ENCODE data around the gene CFAP97D1. TPM values are rescaled to one million over a fixed set of nuclear protein-coding genes. Genes with fewer than 3 reads are reported as not detected.

Gene CFAP97D1
- total RNA-seq, 1 experiment from 2014 or later: 0.13 TPM

- TF ChIP-seq E2F4 (CRISPR knock-in tag; IDR thresholded peaks at IDR 0.05; ENCODE audit: borderline replicate concordance, low read depth): peak; percentile 42; the same call in 1 of the 2 replicates
- no peak for TF ChIP-seq USF2 (CRISPR knock-in tag; IDR thresholded peaks at IDR 0.05)
- TF ChIP-seq E2F1 (CRISPR knock-in tag; IDR thresholded peaks at IDR 0.05): no peak
- no peak for TF ChIP-seq GTF2I (CRISPR knock-in tag; conservative IDR thresholded peaks at IDR 0.05)
- TF ChIP-seq ERG (CRISPR knock-in tag; IDR thresholded peaks at IDR 0.05): no peak
- no peak for TF ChIP-seq ELF4 (CRISPR knock-in tag; IDR thresholded peaks at IDR 0.05; ENCODE audit: low read depth)
- no peak for TF ChIP-seq ZNF121 (CRISPR knock-in tag; IDR thresholded peaks at IDR 0.05)
- TF ChIP-seq NR2C2 (CRISPR knock-in tag; IDR thresholded peaks at IDR 0.05): no peak
- TF ChIP-seq ZNF281 (CRISPR knock-in tag; IDR thresholded peaks at IDR 0.05): no peak
- no peak for TF ChIP-seq NFYB (CRISPR knock-in tag; conservative IDR thresholded peaks at IDR 0.05; ENCODE audit: low read depth)
- no peak for TF ChIP-seq SMAD4 (CRISPR knock-in tag; IDR thresholded peaks at IDR 0.05)
- no peak for TF ChIP-seq MLX (CRISPR knock-in tag; IDR thresholded peaks at IDR 0.05)
- TF ChIP-seq FOXP1 (CRISPR knock-in tag; IDR thresholded peaks at IDR 0.05; ENCODE audit: borderline replicate concordance): no peak; the same call in 1 of the 2 replicates
- peak; percentile 42; the same call in 1 of the 2 replicates for TF ChIP-seq ZNF232 (CRISPR knock-in tag; IDR thresholded peaks at IDR 0.05)
- TF ChIP-seq ZNF219 (CRISPR knock-in tag; IDR thresholded peaks at IDR 0.05; ENCODE audit: borderline replicate concordance): no peak
- TF ChIP-seq JUN (CRISPR knock-in tag; IDR thresholded peaks at IDR 0.05): no peak
- peak; percentile 61; the same call in 1 of the 2 replicates for TF ChIP-seq E2F5 (CRISPR knock-in tag; IDR thresholded peaks at IDR 0.05)
- TF ChIP-seq MYBL2 (CRISPR knock-in tag; IDR thresholded peaks at IDR 0.05): no peak
- no peak for TF ChIP-seq AR (CRISPR knock-in tag; IDR thresholded peaks at IDR 0.05)
- no peak for TF ChIP-seq ZNF396 (CRISPR knock-in tag; IDR thresholded peaks at IDR 0.05; ENCODE audit: borderline replicate concordance)
- TF ChIP-seq GRHL2 (CRISPR knock-in tag; IDR thresholded peaks at IDR 0.05; ENCODE audit: insufficient replicate concordance, severe bottlenecking): no peak
- peak; percentile 68 for TF ChIP-seq SP1 (CRISPR knock-in tag; conservative IDR thresholded peaks at IDR 0.05)
- no peak for TF ChIP-seq TEAD4 (CRISPR knock-in tag; IDR thresholded peaks at IDR 0.05)
- TF ChIP-seq CBFB (CRISPR knock-in tag; IDR thresholded peaks at IDR 0.05; ENCODE audit: low read depth): no peak
- no peak for TF ChIP-seq ZMAT4 (CRISPR knock-in tag; IDR thresholded peaks at IDR 0.05)
- no peak for TF ChIP-seq MAX (CRISPR knock-in tag; IDR thresholded peaks at IDR 0.05)
Measured at GRCh38 chr17:43832976-43833829, 53.0 kb downstream of the CFAP97D1 start, which contains the start of gene MPP3 (continued).
